A673 (cell line): ENCODE results near the gene MAN1A2. TPM values are rescaled to one million over a fixed set of nuclear protein-coding genes. Genes with fewer than 3 reads are reported as not detected.

Experiments used
- BruUV-seq: library from RNA; stranded (reverse); fragments of 400-500 nt; replicated peaks from 2 replicates; lab custom pipeline; 2021; lab: Mats Ljungman, UMichigan
- CTCF ChIA-PET: fragments of 300-600 bp; sonication (Branson Sonifier 250); formaldehyde crosslinking; loops from one replicate; lab custom pipeline; 2022; ENCODE audit warnings: antibody characterized with exemption; lab: Charles Lee
- POLR2A ChIA-PET: fragments of 300-600 bp; sonication (Branson Sonifier 250); formaldehyde crosslinking; loops from one replicate; lab custom pipeline; 2022; ENCODE audit warnings: antibody characterized with exemption; ENCODE audit not compliant: low non-redundant PET; lab: Charles Lee
- DNase-seq: peaks from one replicate; pipeline ENCODE4 v3.0.0-alpha.2; 2015; ENCODE audit warnings: low spot score
- H3K27ac ChIP-seq: fragments of 200-600 bp; sonication (generic); 2 replicates; pipeline ENCODE4 v1.5.1; 2016; ENCODE audit warnings: mixed run types, low read depth, mild to moderate bottlenecking, mixed read lengths, antibody characterized with exemption, low read length; ENCODE audit not compliant: poor library complexity, severe bottlenecking
- H3K27me3 ChIP-seq: fragments of 200-600 bp; sonication (generic); replicated peaks from 2 replicates; pipeline ENCODE4 v1.6.1; 2017; ENCODE audit warnings: mixed run types, low read depth, mild to moderate bottlenecking, mixed read lengths, antibody characterized with exemption, low read length; ENCODE audit not compliant: insufficient read depth, poor library complexity
- H3K36me3 ChIP-seq: fragments of 200-600 bp; sonication (generic); 2 replicates; pipeline ENCODE4 v1.6.1; 2016; ENCODE audit warnings: mixed run types, mild to moderate bottlenecking, mixed read lengths, antibody characterized with exemption, low read length; ENCODE audit not compliant: insufficient read depth, poor library complexity, severe bottlenecking
- H3K4me1 ChIP-seq: fragments of 200-600 bp; sonication (generic); 2 replicates; pipeline ENCODE4 v1.6.1; 2017; ENCODE audit warnings: mixed run types, mild to moderate bottlenecking, mixed read lengths, antibody characterized with exemption, low read length; ENCODE audit not compliant: insufficient read depth, poor library complexity, severe bottlenecking
- H3K4me3 ChIP-seq: fragments of 200-600 bp; sonication (generic); 2 replicates; pipeline ENCODE4 v1.5.1; 2016; ENCODE audit warnings: low read depth, mixed run types, mild to moderate bottlenecking, mixed read lengths, low read length; ENCODE audit not compliant: poor library complexity, severe bottlenecking
- H3K9me3 ChIP-seq: fragments of 200-600 bp; sonication (generic); 2 replicates; pipeline ENCODE4 v1.6.1; 2016; ENCODE audit warnings: mixed run types, low read depth, mild to moderate bottlenecking, mixed read lengths, antibody characterized with exemption, low read length; ENCODE audit not compliant: poor library complexity, severe bottlenecking
- EZH2 ChIP-seq: fragments of 200-600 bp; sonication (generic); IDR thresholded peaks from 2 replicates; pipeline ENCODE4 v1.6.1; 2017; ENCODE audit warnings: borderline replicate concordance, low read depth, mild to moderate bottlenecking, mixed read lengths, antibody characterized with exemption, low read length; ENCODE audit not compliant: poor library complexity, severe bottlenecking
- intact Hi-C: fragments of 100-400 bp; cut with micrococcal nuclease; formaldehyde crosslinking; loops from one replicate; pipeline ENCODE4 v1.10.0; 2022; ENCODE audit not compliant: unreplicated experiment
- total RNA-seq: library from RNA; stranded (reverse); gene quantifications from 2 replicates; pipeline ENCODE4 v1.2.3, GENCODE V29; 2021
- TF ChIP-seq, protein P1 (sequence below): fragments of 300-800, 200-600 bp; sonication (generic); conservative IDR thresholded peaks from 2 replicates; pipeline ENCODE4 v1.5.1; 2017; ENCODE audit warnings: low read depth, mild to moderate bottlenecking, antibody characterized with exemption, low read length, moderate library complexity, mixed read lengths

The MAN1A2 gene
- total RNA-seq, 1 experiment from 2014 or later, result 31.8 TPM

- Histone ChIP-seq H3K27me3 (no peaks in the 10 kb centered on the region), H3K9me3 (no peaks in the 10 kb centered on the region), H3K4me3 (no peak overlapping the region), H3K4me1 (no peaks in the 10 kb centered on the region), H3K36me3 (no peaks in the 10 kb centered on the region), H3K27ac (no peak overlapping the region)
- ChIA-PET POLR2A (no interaction called here), CTCF (no interaction called here)
- no peak for DNase-seq
- no peak for TF ChIP-seq EZH2
- TF ChIP-seq, protein P1, sequence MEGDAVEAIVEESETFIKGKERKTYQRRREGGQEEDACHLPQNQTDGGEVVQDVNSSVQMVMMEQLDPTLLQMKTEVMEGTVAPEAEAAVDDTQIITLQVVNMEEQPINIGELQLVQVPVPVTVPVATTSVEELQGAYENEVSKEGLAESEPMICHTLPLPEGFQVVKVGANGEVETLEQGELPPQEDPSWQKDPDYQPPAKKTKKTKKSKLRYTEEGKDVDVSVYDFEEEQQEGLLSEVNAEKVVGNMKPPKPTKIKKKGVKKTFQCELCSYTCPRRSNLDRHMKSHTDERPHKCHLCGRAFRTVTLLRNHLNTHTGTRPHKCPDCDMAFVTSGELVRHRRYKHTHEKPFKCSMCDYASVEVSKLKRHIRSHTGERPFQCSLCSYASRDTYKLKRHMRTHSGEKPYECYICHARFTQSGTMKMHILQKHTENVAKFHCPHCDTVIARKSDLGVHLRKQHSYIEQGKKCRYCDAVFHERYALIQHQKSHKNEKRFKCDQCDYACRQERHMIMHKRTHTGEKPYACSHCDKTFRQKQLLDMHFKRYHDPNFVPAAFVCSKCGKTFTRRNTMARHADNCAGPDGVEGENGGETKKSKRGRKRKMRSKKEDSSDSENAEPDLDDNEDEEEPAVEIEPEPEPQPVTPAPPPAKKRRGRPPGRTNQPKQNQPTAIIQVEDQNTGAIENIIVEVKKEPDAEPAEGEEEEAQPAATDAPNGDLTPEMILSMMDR, result no peak
- BruUV-seq, result no TSS peak
- intact Hi-C loops, result no loop called here
Observed at GRCh38 chr1:117559985-117560384, 192.7 kb downstream of the MAN1A2 start.

DNA sequence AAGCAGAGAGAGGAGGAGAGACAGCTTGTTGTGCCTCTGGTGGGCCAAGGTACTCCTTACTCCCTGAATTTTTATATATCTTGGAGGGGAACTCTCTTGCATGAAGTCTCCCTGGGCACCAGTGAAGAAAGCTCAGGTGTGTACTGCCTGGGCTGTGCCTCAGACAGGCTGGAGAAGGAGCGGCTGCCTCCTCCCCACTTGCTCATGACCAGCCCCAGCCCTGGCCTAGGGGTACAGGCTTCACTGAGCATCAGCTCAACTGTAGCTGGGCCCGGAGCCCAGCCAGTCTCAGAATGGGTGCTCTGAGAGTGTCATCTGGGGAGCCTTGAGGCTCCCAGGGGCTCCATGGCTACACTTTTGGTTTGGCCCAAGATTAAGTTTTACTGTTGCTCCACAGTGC, 193.8 kb downstream of the MAN1A2 start:
- ChIA-PET POLR2A (no interaction called here), CTCF (no interaction called here)
- TF ChIP-seq EZH2, result no peak
- TF ChIP-seq, protein P1, result no peak
- intact Hi-C loops, result no loop called here
- H3K4me1 ChIP-seq, result no peaks in the 10 kb centered on the region
- H3K27ac ChIP-seq, result no peak overlapping the region
- BruUV-seq, result no TSS peak
- H3K27me3 ChIP-seq, result no peaks in the 10 kb centered on the region
- no peaks in the 10 kb centered on the region for H3K36me3 ChIP-seq
- H3K4me3 ChIP-seq, result no peak overlapping the region
- DNase-seq, result no peak
- H3K9me3 ChIP-seq, result no peaks in the 10 kb centered on the region

GRCh38 chr1:117561551-117561950, 194.3 kb downstream of the MAN1A2 start:
- DNase-seq, result no peak
- Histone ChIP-seq H3K9me3 (no peaks in the 10 kb centered on the region), H3K4me1 (no peaks in the 10 kb centered on the region), H3K27ac (no peak overlapping the region), H3K27me3 (no peaks in the 10 kb centered on the region), H3K4me3 (no peak overlapping the region), H3K36me3 (no peaks in the 10 kb centered on the region)
- TF ChIP-seq, protein P1, result no peak
- no peak for TF ChIP-seq EZH2
- ChIA-PET CTCF (no interaction called here), POLR2A (no interaction called here)
- intact Hi-C loops, result no loop called here
- BruUV-seq, result no TSS peak
